Pancreas (tissue), 10 donors: ENCODE data around the gene BMAL1. TPM values are rescaled to one million over a fixed set of nuclear protein-coding genes. Genes with fewer than 3 reads are reported as not detected.

ENCODE experiments used
- ATAC-seq, 4 donors: fragments of 200-7000 bp; cut with Tn5 transposase; one replicate each; pipeline versions ENCODE4 v1.8.0 to v1.9.1; 2020; ENCODE audit warnings: mild to moderate bottlenecking in 4 of 4, moderate library complexity in 4 of 4
- DNase-seq, 6 donors: peaks; one replicate each; pipeline ENCODE4 v3.0.0-alpha.2; 2020
- FAIRE-seq: peaks from 2 replicates; lab custom pipeline; 2012; peaks lifted over from hg19 to GRCh38; lab: Jason Lieb, UNC
- H3K27ac ChIP-seq, 4 donors: fragments of 200-600 bp; sonication (generic); 1 replicate in 3 of 4; 2 replicates in 1 of 4; pipeline versions ENCODE4 v1.5.0 to v1.8.0; 2020
- H3K27me3 ChIP-seq, 4 donors: fragments of 200-600 bp; one replicate each; pipeline ENCODE4 v1.8.0; 2021
- H3K36me3 ChIP-seq, 3 donors: fragments of 200-600 bp; sonication (generic) in 1 of 3; one replicate each; pipeline versions ENCODE4 v1.5.0 to v1.8.0; 2020 to 2021
- H3K4me1 ChIP-seq, 3 donors: fragments of 200-600 bp; one replicate each; pipeline ENCODE4 v1.8.0; 2021
- H3K4me3 ChIP-seq, 4 donors: fragments of 200-600 bp; sonication (generic) in 2 of 4; one replicate each; pipeline versions ENCODE4 v1.5.0 to v1.8.0; 2020 to 2021
- H3K9me3 ChIP-seq, 4 donors: fragments of 200-600 bp; one replicate each; pipeline ENCODE4 v1.8.0; 2021
- WGBS, 2 donors: extraction: QIAGEN DNeasy Blood & Tissue Kit; methylation state at CpG; one replicate each; pipeline ENCODE4 v1.1.7; 2013; 5-methylcytosine and 5-hydroxymethylcytosine counted together
- intact Hi-C, 3 donors: fragments of 100-400 bp; cut with DNase I; formaldehyde crosslinking; loops; one replicate each; pipeline versions ENCODE4 v1.11.1 to v1.14.2; 2022
- polyA plus RNA-seq, 2 donors: library from polyadenylated mRNA; stranded (reverse); fragments of 200-250 nt; gene quantifications; one replicate each; pipeline ENCODE4 v1.2.3, GENCODE V29; 2013
- total RNA-seq, 6 donors: library from RNA; stranded (reverse); fragmentation: NEBNext Ultra II Directional in 4 of 6; extraction: Animal tissue kit (Norgen Biotek cat#: 25700) in 4 of 6; gene quantifications; one replicate each; pipeline versions ENCODE4 v1.2.1 to v1.2.4, GENCODE V29; 2021 to 2023
- TF ChIP-seq, protein P1 (sequence below), 4 donors: fragments of 200-600 bp; sonication (generic) in 3 of 4; IDR thresholded peaks; one replicate each; pipeline versions ENCODE4 v1.5.0 to v1.8.0; 2021; ENCODE audit warnings: antibody characterized with exemption in 4 of 4
- donor health status: healthy with polysubstance abuse.
- donor health status: DM: no; HTN: no; CAD: no; lungs with moderate emphysema.
- donor health status: DM: no; HTN: no; CAD: no.
- donor health status: control.
- donor health status: control.
- donor health status: Bipolar disorder and iron deficiency.
- donor health status: DM: yes; HTN: yes; CAD: no.
- donor health status: DM: no; HTN: no; CAD: no.
- donor health status: DM: no; HTN: no; CAD: no.
- donor health status: DM: yes; HTN: yes; CAD: no.

BMAL1 gene
- total RNA-seq = 10 to 100 TPM in 5 of 6 donors, 1 to 10 TPM in 1; 6.1 to 17.3 (median 13.9) TPM
- 10 to 100 TPM in 1 of 2 donors, 1 to 10 TPM in 1; 9.5 to 11.0 TPM for polyA plus RNA-seq

DNA sequence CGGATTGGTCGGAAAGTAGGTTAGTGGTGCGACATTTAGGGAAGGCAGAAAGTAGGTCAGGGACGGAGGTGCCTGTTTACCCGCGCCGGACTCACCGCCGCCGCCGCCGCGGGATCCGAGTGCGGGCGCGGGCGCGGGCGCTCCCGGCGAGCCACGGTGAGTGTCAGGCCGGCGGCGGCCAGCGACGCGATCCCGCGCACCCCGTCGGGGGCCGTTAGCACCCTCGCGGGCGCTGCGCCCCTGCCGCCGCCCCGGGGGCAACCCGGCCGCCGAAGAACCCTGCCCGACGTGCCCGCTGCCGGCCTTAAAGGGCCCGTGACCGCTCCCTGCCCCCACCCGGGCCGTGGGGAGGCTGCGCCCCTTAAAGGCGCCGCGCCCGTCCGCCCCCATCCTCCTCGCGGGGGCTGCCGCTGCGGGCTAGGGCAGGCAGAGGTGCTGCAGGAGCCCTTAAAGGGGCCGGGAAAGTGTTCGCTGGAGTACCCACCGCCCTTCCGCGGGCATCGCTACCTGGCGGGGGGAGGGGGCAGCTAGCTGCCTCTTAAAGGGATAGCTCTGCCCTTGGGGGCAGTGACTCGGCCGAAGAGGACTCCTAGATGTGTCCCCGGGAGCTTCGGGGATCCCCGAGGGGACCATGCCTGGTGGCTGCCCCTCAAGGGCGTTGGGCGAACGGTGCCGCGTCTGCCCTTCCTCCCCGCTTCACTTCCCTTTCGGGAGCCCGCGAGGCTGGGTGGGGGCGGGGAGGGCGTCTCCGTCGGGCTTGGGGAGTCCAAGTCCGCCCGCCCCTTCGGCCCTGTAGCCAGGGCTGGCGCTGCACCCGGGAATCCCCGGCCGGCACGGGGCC is at the start of gene BMAL1:
BMAL1 (plus strand) TSS at position 23 of the 841 bp plus-strand sequence. CDS start 76,519 bp downstream, outside the sequence.
- no peaks in the 10 kb centered on the region for H3K27me3 ChIP-seq
- FAIRE-seq = no peak
- WGBS, 2 donors = 0% methylated on average over 34 to 95 of the region's 95 CpGs
- H3K27ac ChIP-seq = peak within 1 kb of the TSS; percentile 73 to 87 (median 82)
- H3K9me3 ChIP-seq = no peaks in the 10 kb centered on the region
- ATAC-seq = peak; percentile 14 to 37 (median 18)
- peaks cover 0 to 11% (median 11%) of the 10 kb centered on the region in 3 donors for H3K4me1 ChIP-seq
- peak in 5 of 6 donors; percentile 39 to 86 (median 68) for DNase-seq
- TF ChIP-seq, protein P1, sequence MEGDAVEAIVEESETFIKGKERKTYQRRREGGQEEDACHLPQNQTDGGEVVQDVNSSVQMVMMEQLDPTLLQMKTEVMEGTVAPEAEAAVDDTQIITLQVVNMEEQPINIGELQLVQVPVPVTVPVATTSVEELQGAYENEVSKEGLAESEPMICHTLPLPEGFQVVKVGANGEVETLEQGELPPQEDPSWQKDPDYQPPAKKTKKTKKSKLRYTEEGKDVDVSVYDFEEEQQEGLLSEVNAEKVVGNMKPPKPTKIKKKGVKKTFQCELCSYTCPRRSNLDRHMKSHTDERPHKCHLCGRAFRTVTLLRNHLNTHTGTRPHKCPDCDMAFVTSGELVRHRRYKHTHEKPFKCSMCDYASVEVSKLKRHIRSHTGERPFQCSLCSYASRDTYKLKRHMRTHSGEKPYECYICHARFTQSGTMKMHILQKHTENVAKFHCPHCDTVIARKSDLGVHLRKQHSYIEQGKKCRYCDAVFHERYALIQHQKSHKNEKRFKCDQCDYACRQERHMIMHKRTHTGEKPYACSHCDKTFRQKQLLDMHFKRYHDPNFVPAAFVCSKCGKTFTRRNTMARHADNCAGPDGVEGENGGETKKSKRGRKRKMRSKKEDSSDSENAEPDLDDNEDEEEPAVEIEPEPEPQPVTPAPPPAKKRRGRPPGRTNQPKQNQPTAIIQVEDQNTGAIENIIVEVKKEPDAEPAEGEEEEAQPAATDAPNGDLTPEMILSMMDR (IDR thresholded peaks at IDR 0.05) = no peak
- peak within 1 kb of the TSS; percentile 69 to 100 (median 92) for H3K4me3 ChIP-seq
- intact Hi-C loops = no loop called here
- no peaks in the 10 kb centered on the region for H3K36me3 ChIP-seq

DNA sequence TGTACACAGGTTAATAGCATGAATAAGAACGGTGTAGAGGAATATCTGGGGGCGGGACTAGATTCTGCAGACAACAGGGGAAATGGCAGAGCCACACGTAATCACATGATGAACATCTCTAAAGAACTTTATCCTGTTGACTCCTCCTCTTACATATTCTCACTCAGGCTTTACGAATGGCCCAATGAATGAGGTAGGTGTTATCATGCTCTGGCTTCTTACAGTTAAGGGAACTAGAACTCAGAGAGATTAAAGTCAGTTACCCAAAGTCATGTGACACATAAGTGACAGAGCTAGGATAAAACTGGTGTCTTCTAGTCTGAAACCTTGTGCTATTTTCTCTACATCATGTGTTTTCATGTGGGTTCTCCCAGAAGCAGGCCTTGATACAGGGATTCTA is 49.0 kb upstream of the BMAL1 start:
- no peak for ATAC-seq
- intact Hi-C loops = no loop called here
- no peak overlapping the region for H3K27ac ChIP-seq
- no peaks in the 10 kb centered on the region for H3K36me3 ChIP-seq
- H3K4me3 ChIP-seq = no peak overlapping the region
- no peak for DNase-seq
- no peaks in the 10 kb centered on the region for H3K4me1 ChIP-seq
- no peaks in the 10 kb centered on the region for H3K9me3 ChIP-seq
- no peak for FAIRE-seq
- H3K27me3 ChIP-seq = no peaks in the 10 kb centered on the region
- TF ChIP-seq, protein P1 (IDR thresholded peaks at IDR 0.05) = no peak
- WGBS, 2 donors = 81 to 83% methylated on average over 4 of the region's 4 CpGs

DNA sequence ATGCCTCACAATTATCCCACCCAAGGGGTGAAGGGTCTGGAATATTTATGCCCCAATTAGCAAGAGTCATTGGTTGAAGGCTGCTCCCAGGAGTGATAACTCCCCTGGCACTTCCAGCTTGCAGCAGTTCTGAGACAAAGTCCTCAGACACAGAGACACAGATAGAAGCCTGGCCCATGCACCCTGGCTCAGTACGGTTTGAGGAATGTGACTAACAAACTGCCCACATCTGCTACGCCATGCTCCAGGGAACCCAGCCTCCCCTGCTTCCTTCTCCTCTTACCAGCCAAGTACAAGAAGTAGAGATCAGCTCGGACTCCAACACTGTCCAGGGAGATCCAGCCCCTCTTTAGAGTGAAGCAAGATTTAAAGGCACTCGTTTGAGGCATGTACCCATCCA is 48.5 kb upstream of the BMAL1 start:
- Histone ChIP-seq H3K4me3 (no peak overlapping the region), H3K27me3 (no peaks in the 10 kb centered on the region), H3K4me1 (no peaks in the 10 kb centered on the region), H3K9me3 (no peaks in the 10 kb centered on the region), H3K27ac (no peak overlapping the region), H3K36me3 (no peaks in the 10 kb centered on the region)
- ATAC-seq (no peak), FAIRE-seq (no peak), DNase-seq (no peak)
- whole genome bisulfite sequencing, 2 donors = 60 to 74% methylated on average over 4 of the region's 4 CpGs
- intact Hi-C loops = no loop called here
- TF ChIP-seq, protein P1 (IDR thresholded peaks at IDR 0.05) = no peak

DNA sequence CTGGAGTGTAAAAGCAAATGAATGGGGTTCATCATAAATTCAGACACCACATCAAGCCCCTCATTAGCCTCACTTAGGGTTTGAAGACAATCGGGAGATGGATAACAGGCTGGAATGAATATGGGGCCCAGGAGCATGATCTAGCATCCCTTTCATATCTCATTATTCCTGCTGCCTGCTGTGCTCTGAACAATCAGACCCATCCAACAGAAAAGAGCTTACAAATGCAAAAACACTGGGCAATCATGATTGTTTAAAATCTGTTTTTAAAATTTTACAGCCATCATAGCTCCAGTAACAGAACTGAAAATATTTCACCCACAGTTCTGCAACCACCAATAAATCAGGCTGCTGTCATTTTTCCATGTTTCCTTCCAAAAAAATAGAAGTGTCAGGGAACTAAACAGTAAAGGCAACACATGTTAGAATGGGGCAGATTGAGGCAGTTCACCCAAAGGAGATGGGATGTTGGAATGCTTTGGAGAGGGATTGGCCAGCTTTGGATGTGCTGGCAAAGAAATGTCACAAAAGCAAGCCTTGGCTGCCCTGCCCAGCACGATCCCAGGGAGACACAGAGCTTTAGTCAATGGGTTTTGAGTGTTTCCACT is 47.8 kb upstream of the BMAL1 start:
- no peak for ATAC-seq
- Histone ChIP-seq H3K4me1 (no peaks in the 10 kb centered on the region), H3K27me3 (no peaks in the 10 kb centered on the region), H3K27ac (no peak overlapping the region), H3K9me3 (no peaks in the 10 kb centered on the region), H3K36me3 (no peaks in the 10 kb centered on the region), H3K4me3 (no peak overlapping the region)
- TF ChIP-seq, protein P1 (IDR thresholded peaks at IDR 0.05) = no peak
- intact Hi-C loops = no loop called here
- FAIRE-seq = no peak
- no peak for DNase-seq
- 37 to 54% methylated on average over 2 of the region's 2 CpGs for WGBS, 2 donors
